Stimulated activated CD8-positive, alpha-beta memory T cell treated with anti-CD3 and anti-CD28 coated beads, Interleukin-7, amount 100 ng/mL, for 4 hours (primary cell): ENCODE data around the gene OPA3.
A peak's percentile ranks its signal among the peaks of the same experiment; 100 is the strongest.

ENCODE experiments used
- DNase-seq, 2 donors: peaks; one replicate each; pipeline ENCODE4 v3.0.0-alpha.2; 2020; ENCODE audit warnings: low read depth in 2 of 2

Gene OPA3

DNA sequence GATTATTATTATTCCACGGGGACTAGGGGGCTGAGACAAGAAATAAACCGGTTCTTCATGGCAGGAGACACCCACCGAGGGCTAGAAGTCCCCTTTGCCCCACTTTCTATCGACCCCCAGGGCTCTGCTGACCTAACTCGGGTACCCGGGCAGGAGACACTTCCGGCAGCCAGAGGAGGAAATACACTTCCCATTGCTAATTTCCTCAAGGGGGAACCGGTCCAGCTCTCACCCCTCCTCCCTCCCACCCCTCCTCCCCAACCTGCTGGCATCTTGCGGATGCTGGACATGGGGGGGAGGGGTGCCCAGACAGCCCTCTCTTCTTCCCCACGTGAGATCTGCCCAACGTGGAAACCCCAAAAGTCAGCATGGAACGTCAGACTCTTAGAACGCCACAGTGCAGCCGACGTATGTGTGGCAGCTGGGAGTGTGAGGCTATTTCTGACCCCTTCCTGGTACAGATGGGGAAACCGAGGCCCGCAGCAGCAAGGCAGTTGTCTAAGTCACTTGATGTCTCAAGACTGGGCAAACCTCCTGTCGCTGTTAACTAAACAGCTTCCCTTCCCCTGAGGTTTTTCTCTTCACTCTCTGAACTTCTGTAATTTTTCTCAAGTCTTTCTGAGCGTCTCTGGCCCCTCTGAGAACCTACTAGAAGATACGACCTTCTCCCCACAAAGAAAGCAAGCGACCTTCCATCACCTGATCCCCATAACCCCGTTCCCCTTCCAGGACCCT is 13.8 kb upstream of the OPA3 start:
- DNase-seq: no peak

DNA sequence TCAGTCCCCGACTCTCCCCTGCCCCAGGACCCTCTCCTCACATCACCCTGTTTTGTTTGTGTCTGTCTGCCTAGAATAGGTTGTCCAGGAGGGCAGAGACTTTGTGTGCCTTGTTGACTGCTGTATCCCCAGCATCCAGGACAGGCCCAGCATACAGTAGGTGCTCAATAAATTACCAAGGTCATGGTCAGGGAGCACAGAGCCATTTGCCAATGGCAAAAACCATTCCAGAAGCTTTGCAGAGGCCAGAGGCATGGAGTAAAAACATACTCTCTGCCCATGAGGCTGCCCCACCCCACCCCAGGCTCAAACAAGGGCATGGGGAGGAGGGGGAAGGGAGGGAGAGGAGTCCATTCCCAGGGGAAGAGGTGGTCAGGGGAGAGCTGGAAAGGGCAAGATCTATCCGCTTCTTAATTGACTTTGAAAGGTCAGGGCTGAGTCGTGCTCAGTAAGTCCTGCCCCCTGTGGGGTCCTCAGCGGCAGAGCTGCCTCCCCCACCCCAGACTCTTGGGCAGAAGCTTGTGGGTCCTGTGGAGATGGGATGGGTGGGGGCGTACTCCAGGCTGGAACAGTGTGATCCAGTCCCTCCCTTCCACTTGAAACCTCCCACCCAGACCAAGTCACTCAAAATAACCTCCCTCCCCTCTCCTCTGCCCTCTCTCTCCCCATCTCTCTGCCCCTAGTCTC is 13.0 kb upstream of the OPA3 start:
- no peak for DNase-seq

- DNase-seq: no peak
These were observed 11.2 kb upstream of the OPA3 start for GRCh38 chr19:45595814-45596213.

- no peak for DNase-seq
These were observed 8.9 kb upstream of the OPA3 start for GRCh38 chr19:45593520-45593919.

- DNase-seq: no peak
These were observed 7.8 kb upstream of the OPA3 start for GRCh38 chr19:45592366-45592765.

GRCh38 chr19:45591638-45592005 is 7.0 kb upstream of the OPA3 start:
- DNase-seq: no peak

DNA sequence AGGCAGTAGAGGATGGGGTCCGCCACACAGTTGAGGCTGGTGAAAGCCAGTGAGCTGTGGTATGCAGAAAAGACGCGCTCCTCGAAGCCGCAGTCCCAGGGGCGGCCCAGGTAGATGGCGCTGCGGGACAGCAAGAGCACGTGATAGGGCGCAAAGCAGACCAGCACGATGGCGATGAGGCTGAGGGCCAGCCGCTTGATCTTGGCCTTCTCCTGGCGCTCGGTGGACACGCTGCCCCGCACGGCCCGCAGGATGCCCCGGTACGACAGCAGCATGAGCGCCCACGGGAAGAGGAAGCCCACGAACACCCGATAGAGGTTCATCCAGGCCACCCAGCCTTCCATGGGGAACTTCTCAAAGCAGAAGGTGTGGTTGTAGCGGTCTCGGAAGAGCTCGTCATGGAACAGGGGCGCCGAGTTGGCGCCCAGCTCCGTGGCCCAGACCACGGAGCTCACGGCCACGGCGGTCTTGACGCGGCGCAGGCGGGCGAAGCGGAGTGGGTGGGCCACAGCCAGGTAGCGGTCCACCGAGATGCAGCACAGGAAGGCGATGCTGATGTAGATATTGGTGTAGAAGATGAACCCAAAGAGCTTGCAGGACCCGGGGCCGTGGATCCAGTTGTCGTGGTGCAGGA is 6.5 kb upstream of the OPA3 start:
- DNase-seq: no peak

DNA sequence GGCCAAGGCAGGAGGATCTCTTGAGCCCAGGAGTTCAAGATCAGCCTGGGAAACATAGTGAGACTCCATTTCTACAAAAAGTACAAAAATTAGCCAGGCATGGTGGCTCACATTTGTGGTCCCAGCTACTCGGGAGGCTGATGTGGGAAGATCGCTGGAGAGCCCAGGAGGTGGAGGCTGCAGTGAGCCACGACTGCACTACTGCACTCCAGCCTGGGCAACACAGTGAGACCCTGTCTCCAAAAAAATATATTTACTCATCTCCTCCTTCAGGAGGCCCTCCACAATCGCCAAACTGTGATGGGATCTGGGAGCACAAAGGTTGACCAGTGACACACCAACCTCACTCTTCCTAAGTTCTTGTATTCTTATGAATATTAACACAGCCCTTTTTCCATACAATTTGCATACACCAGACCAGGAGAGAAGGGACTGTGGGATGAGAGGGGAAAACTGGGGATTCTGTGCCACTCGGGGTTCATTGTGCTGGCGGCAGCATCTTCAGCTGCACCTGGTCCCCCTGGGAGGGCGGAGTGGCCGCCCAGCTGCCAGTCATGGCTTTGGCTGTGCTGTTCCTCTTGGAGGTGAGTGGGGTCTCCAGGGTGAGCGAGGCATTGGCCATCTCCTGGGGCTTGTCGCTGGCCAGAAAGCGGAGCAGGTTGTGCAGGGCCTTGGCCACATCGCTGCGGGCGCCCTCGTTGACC is 5.8 kb upstream of the OPA3 start:
- DNase-seq: no peak

DNA sequence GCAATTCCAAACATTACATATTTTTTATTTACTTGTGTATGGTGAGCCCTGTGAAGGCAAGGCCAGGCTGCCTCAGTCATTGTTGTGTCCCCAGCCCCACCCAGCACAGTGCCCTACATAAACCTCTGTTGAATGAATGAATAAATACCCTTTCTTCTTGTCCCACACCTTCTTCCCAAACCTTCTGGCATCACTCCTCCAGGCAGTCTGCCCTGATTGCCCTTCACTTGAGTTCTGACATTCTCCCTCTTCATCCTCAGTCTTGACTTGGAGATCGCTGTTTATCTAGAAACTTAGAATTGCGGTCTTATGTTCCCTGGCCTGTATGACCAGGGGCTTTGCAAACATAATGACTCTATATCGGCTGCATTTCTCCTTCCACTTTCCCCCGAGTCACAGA is 5.2 kb upstream of the OPA3 start:
- DNase-seq: no peak

- no peak for DNase-seq
These were observed 3.3 kb upstream of the OPA3 start for GRCh38 chr19:45587873-45588272.

DNA sequence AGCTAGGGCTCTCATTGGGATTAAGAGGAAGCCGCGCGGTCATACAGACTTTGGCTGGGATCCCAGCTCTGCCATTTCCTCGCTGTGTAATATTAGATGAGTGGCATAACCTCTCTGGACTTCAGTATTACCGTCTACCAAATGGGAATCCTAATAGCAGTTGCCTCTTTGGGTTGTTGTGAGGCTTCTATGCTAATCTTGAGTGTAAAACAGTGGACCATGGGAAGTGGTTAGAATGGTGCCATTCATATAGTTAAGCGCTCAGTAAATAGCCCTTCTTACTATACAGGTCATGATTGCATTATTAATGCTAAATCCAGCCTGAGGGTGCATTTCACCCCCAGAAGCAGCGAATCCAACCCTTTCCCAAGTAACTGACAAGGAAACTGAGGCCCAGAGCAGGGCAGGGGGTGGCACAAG is 566 bp upstream of the OPA3 start:
- no peak for DNase-seq

DNA sequence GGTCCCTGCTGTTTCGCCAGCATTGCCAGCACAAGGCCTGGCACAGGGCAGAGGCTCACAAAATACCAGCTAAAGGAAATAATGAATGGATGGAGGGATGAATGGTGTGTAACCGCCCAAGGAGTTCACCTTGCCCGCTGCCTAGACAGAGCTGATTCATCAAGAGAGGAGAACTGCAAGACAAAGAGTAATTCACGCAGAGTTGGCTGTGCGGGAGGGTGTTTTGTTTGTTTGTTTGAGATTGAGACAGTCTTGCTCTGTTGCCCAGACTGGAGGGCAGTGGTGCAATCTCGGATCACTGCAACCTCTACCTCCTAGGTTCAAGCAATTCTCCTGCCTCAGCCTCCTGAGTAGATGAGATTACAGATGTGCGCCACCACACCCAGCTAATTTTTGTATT is 3.0 kb downstream of the OPA3 start:
- DNase-seq: no peak

GRCh38 chr19:45578861-45579260 is 5.7 kb downstream of the OPA3 start:
- no peak for DNase-seq

DNA sequence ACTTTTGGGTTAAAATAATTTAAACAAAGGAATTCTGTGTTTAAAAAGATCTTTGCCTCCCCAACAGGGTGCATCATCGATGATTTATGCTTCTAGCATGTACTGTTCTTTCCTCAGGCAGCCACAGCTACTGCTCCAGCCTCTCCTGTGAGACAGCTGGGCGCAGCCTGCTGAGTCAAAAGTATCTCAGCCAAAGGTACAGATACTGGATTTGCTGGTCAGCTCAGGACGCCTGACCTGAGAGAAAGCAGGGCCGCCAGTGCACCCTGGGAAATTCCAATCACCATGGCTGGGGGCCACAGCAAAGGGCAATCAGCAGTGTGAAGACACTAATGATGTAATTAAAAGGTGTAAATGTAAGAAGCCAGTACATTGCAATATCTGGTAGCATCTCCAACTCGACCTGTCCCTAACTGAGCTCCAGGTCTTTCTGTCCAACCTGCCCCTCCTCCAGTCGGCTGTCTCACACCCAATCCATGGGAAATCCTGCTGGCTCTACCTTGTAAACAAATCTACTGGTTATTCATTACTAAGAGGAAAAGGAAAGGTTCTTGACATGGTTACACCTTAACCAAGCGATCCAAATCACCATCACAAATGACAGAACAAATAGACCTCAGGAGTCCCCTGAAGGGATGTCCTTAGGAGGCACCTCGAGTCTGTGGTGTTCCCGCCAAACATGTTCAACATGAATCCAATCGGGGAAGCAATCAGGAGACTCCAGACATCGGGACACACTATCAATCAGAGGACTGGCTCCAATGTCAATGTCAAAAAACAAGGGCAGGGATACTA is 7.3 kb downstream of the OPA3 start:
- no peak for DNase-seq

DNA sequence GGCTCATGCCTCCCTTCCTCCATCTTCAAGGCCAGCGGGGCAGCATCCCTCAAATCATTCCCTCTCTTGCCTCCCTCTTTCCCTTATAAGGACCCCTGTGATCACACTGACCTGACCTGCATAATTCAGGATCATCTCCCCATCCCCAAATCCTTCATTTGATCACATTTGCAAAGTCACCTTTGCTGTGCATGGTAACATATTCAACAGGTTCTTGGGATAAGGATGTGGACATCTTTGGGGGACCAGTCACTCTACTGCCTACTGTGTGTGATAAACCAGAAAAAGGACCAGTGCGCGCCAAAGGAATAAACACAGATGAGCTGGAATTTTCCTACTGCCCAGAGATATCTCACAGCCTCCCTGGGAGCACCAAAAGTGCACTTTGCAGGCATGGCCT is 7.9 kb downstream of the OPA3 start:
- no peak for DNase-seq

- no peak for DNase-seq
These were observed 9.4 kb downstream of the OPA3 start for GRCh38 chr19:45575216-45575615.

- no peak for DNase-seq
These were observed 10.1 kb downstream of the OPA3 start for GRCh38 chr19:45574526-45574925.

GRCh38 chr19:45571457-45572220 is 13.0 kb downstream of the OPA3 start:
- no peak for DNase-seq

DNA sequence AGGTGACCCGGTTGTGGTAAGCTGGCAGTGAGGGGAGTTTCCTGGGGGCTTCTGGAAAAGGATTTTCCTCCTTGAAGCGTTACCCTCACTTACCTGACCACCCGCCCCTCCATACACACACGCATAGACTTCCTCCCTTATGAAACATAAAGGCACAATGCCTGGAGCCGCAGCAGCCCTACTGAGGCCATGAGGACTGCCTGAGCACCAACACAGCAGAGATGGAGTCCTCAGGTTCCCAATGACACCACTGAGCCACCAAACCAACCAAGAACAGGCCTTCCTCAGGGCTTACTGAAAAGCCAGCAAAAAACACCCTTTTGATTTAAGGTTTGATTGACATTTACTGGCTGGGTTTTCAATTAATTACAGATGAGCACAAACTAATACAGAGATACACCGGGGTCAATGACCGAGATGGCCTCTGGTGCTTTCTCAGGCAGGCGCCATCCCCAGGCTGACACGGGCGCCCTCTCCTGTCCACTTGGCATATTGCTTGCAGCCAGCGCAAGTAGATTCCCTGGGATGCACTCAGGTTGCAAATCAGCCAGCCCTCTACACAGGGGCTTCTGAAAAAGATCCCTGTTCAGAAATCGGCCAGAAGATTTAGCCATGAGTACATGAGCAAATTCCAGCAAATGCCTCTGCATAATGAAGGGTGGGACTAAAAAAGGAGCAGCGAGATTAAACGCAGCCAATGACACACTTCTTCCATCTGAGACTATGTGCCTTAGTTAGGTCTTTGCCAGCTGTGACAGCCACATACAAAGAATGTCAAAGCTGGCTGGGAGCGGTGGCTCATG is 14.8 kb downstream of the OPA3 start:
- peak in 1 of 2 donors; percentile 15 for DNase-seq

DNA sequence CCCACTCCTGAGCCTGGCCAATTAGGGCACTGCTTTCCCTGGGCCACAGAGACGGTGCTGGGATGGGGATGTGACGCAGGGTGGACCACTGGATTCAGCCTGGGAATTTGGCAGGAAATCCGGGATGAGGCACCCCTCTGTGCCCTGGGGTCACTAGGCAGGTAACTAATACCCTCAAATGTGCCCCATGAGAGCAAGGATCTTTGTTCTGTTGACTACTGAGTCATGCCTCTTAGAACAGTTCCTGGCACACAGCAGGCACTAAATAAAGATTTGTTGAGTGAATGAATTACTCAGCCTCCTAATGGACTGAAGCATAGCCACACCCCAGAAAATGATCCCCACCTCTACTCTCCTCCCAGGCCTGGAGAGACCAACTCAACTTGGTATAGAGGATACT is 15.9 kb downstream of the OPA3 start:
- no peak for DNase-seq
